GM12878 (cell line): Measurements from ENCODE around the gene RRAS. TPM values are rescaled to one million over a fixed set of nuclear protein-coding genes. Genes with fewer than 3 reads are reported as not detected.

ENCODE experiments used
- ATAC-seq: fragments of 200-7000 bp; cut with Tn5 transposase; 3 replicates; pipeline ENCODE4 v1.9.1; 2020; ENCODE audit warnings: mild to moderate bottlenecking, moderate library complexity
- BruUV-seq: library from RNA; stranded (reverse); fragments of 400-500 nt; replicated peaks from 2 replicates; lab custom pipeline; 2021; lab: Mats Ljungman, UMichigan
- CTCF ChIA-PET: fragments of 300-600 bp; sonication (Branson Sonifier 250); formaldehyde crosslinking; extraction: SDS; loops from one replicate; lab custom pipeline; 2021; ENCODE audit warnings: inconsistent platforms; lab: Yijun Ruan, JAX
- POLR2A ChIA-PET: fragments of 350-600 bp; formaldehyde crosslinking; extraction: SDS; loops from one replicate; lab custom pipeline; 2021; ENCODE audit warnings: inconsistent platforms; lab: Charles Lee
- RAD21 ChIA-PET: fragments of 300-600 bp; sonication (Branson Sonifier 250); formaldehyde crosslinking; loops from one replicate; lab custom pipeline; 2023; ENCODE audit warnings: antibody characterized with exemption; ENCODE audit not compliant: unreplicated experiment; lab: Charles Lee
- SMC1A ChIA-PET: fragments of 300-600 bp; sonication (Branson Sonifier 250); formaldehyde crosslinking; loops from one replicate; lab custom pipeline; 2023; ENCODE audit not compliant: unreplicated experiment, uncharacterized antibody; lab: Charles Lee
- DNase-seq: peaks from one replicate; pipeline ENCODE4 v3.0.0-alpha.2; 2011; ENCODE audit warnings: low read depth, low spot score
- FAIRE-seq: peaks from 3 replicates; lab custom pipeline; 2011; peaks lifted over from hg19 to GRCh38; lab: Jason Lieb, UNC
- H2AFZ ChIP-seq: 2 replicates; pipeline ENCODE4 v1.6.0; 2011; ENCODE audit warnings: low read depth, low read length, control low read depth; ENCODE audit not compliant: control insufficient read depth
- H3K27ac ChIP-seq: 2 replicates; pipeline ENCODE4 v1.5.1; 2011; ENCODE audit warnings: control low read depth; ENCODE audit not compliant: control insufficient read depth, insufficient read depth
- H3K27me3 ChIP-seq, 2 experiments: replicated peaks in 1 of 2; 2 replicates each; pipeline versions ENCODE4 v1.6.0 to v1.6.1; 2011; ENCODE audit warnings: low read length in 1 of 2; ENCODE audit not compliant: control insufficient read depth in 2 of 2, insufficient read depth in 2 of 2
- H3K36me3 ChIP-seq, 2 experiments: 2 replicates each; pipeline ENCODE4 v1.5.1; 2011; ENCODE audit warnings: low read length in 1 of 2; ENCODE audit not compliant: control insufficient read depth in 2 of 2, insufficient read depth in 2 of 2
- H3K4me1 ChIP-seq: 2 replicates; pipeline ENCODE4 v1.6.1; 2011; ENCODE audit warnings: mild to moderate bottlenecking, low read length, moderate library complexity, mixed read lengths; ENCODE audit not compliant: control insufficient read depth, insufficient read depth
- H3K4me2 ChIP-seq: 2 replicates; pipeline ENCODE4 v1.6.0; 2011; ENCODE audit warnings: control low read depth; ENCODE audit not compliant: control insufficient read depth, insufficient read depth
- H3K4me3 ChIP-seq: fragments of 200-600 bp; sonication (generic); 2 replicates; pipeline ENCODE4 v1.5.1; 2016
- H3K79me2 ChIP-seq: 2 replicates; pipeline ENCODE4 v1.6.0; 2011; ENCODE audit warnings: low read length; ENCODE audit not compliant: control insufficient read depth, insufficient read depth
- H3K9ac ChIP-seq: 2 replicates; pipeline ENCODE4 v1.8.0; 2011; ENCODE audit warnings: low read length, control low read depth, mixed read lengths; ENCODE audit not compliant: control insufficient read depth, insufficient read depth
- H3K9me3 ChIP-seq: replicated peaks from 3 replicates; pipeline ENCODE4 v1.5.1; 2011; ENCODE audit warnings: mild to moderate bottlenecking, low read length; ENCODE audit not compliant: control insufficient read depth, insufficient read depth
- H4K20me1 ChIP-seq: 2 replicates; pipeline ENCODE4 v1.6.0; 2011; ENCODE audit not compliant: control insufficient read depth, insufficient read depth
- PKNOX1 ChIP-seq: fragments of 450-650 bp; IDR thresholded peaks from 2 replicates; pipeline ENCODE4 v1.6.1; 2016; ENCODE audit warnings: mild to moderate bottlenecking
- POLR2AphosphoS5 ChIP-seq: IDR thresholded peaks from 2 replicates; pipeline ENCODE4 v1.6.1; 2011; ENCODE audit warnings: mild to moderate bottlenecking, low read length, inconsistent platforms
- ZSCAN29 ChIP-seq: fragments of 450-650 bp; IDR thresholded peaks from 2 replicates; pipeline ENCODE4 v1.6.1; 2017; ENCODE audit warnings: mild to moderate bottlenecking, moderate library complexity
- WGBS: methylation state at CpG from one replicate; pipeline ENCODE4 v1.1.6; 2016; ENCODE audit warnings: low lambda C conversion rate; ENCODE audit not compliant: insufficient replicate concordance, insufficient coverage; ENCODE audit errors: missing lambda C conversion rate; 5-methylcytosine and 5-hydroxymethylcytosine counted together
- in situ Hi-C: fragments of 300-500 bp; cut with MboI; formaldehyde crosslinking; loops from 9 replicates; pipeline ENCODE4 v1.14.3; 2018; ENCODE audit warnings: mixed read lengths
- intact Hi-C: fragments of 100-400 bp; cut with micrococcal nuclease; formaldehyde crosslinking; loops from one replicate; pipeline ENCODE4 v1.14.2; 2022; ENCODE audit not compliant: unreplicated experiment
- polyA plus RNA-seq, 11 experiments: library from polyadenylated mRNA; depleted of rRNA in 4 of 11; unstranded in 6 of 11; stranded (reverse) in 5 of 11; fragments of >200 nt; fragmentation: Nextera tagmentation in 4 of 11; fragmentation: Illumina TruSeq in 1 of 11; extraction: Ambion mirVana in 4 of 11; extraction: Trizol in 1 of 11; gene quantifications; 1 replicate in 1 of 11; 2 replicates in 10 of 11; pipeline versions ENCODE4 v1.2.1 to v1.2.3, GENCODE V29; 2011 to 2016; ENCODE audit warnings: inconsistent platforms in 2 of 11, missing spikeins in 2 of 11, low read depth in 1 of 11
- total RNA-seq, 4 experiments: library from RNA; depleted of rRNA in 3 of 4; stranded (reverse); fragments of >200 nt in 3 of 4; fragmentation: Illumina TruSeq in 1 of 4; extraction: Trizol in 1 of 4; gene quantifications; 2 replicates each; pipeline versions ENCODE4 v1.2.1 to v1.2.3, GENCODE V29; 2013 to 2021

Gene RRAS
- total and polyA plus RNA-seq, 10 of the 15 experiments (the other 5 are each of a cell fraction or from before 2014, with no cell fraction given): 0.24 to 5.8 (median 1.8) TPM

GRCh38 chr19:49679771-49680413 lies 39.9 kb upstream of the RRAS start:
- ChIA-PET CTCF (interaction anchor here (0.7 to 10.5 kb wide), 12 partner anchors 14 to 206 kb away, joined by 3 to 130 read pairs (median 10); partner anchors contain the start of genes BCL2L12, FLT3LG, IRF3 and NOSIP), POLR2A (interaction anchor here (0.6 to 11.2 kb wide), 8 partner anchors 14 to 100 kb away, joined by 3 to 200 read pairs (median 6); partner anchors contain the start of genes AP2A1, BCL2L12, IRF3 and NOSIP), SMC1A (interaction anchor here (1.0 to 1.8 kb wide), 6 partner anchors 37 to 300 kb away, joined by 3 to 6 read pairs (median 3); partner anchors contain the start of genes NOSIP and RRAS), RAD21 (interaction anchor here (0.6 to 8.6 kb wide), 4 partner anchors 16 to 300 kb away, joined by 3 to 131 read pairs (median 8); partner anchors contain the start of genes NOSIP, RRAS and SCAF1)
- peak overlapping the region; percentile 97 for H3K4me2 ChIP-seq
- peaks cover 16% of the 10 kb centered on the region for H4K20me1 ChIP-seq
- 27% methylated on average over 10 of the region's 10 CpGs for WGBS
- H3K27ac ChIP-seq: peak overlapping the region; percentile 42
- no peak for ATAC-seq
- TF ChIP-seq POLR2AphosphoS5 (0 out of 2 replicates have a peak, but pooled peaks have one; percentile 2), ZSCAN29 (no peak), PKNOX1 (no peak)
- H3K36me3 ChIP-seq: peaks cover 19 to 20% of the 10 kb centered on the region in 2 experiments
- intact Hi-C loops (loop anchor here (5.0 kb wide), 1 partner anchor 187 kb away; the partner anchor contains the start of gene PNKP), in situ Hi-C loops (no loop called here)
- no peak overlapping the region for H2AFZ ChIP-seq
- no peaks in the 10 kb centered on the region for H3K9me3 ChIP-seq
- no peaks in the 10 kb centered on the region for H3K27me3 ChIP-seq
- peak overlapping the region; percentile 50; the same call in 1 of the 2 replicates for H3K9ac ChIP-seq
- no peak for DNase-seq
- FAIRE-seq: no peak
- H3K79me2 ChIP-seq: peaks cover 48% of the 10 kb centered on the region
- H3K4me3 ChIP-seq: peak overlapping the region; percentile 100
- H3K4me1 ChIP-seq: peaks cover 15% of the 10 kb centered on the region
- no TSS peak for BruUV-seq
